Measurements from ENCODE around the gene UPK3B.
"Not testable (repeated sequence)": the region's sequence is repeated elsewhere in the genome, so short reads cannot be mapped to it uniquely, and the experiment has no call there.

Gene UPK3B

GRCh38 chr7:76513817-76514799, 3.8 kb downstream of the UPK3B start:
- no peak overlapping the region for H3K4me3 ChIP-seq (ENCODE audit: control insufficient read depth, low read depth, low read length)
- no peak for DNase-seq (ENCODE audit: low read depth)
- no peak for TF ChIP-seq CTCF (IDR thresholded peaks at IDR 0.05; ENCODE audit: control insufficient read depth, insufficient read depth, low read depth, low read length, missing control alignments)

- TF ChIP-seq CTCF (IDR thresholded peaks at IDR 0.05; ENCODE audit: control insufficient read depth, insufficient read depth, low read depth, low read length, missing control alignments) = no peak
- H3K4me3 ChIP-seq (ENCODE audit: control insufficient read depth, low read depth, low read length) = no peak overlapping the region
- no peak for DNase-seq (ENCODE audit: low read depth)
Observed at GRCh38 chr7:76514926-76515771, 4.8 kb downstream of the UPK3B start.

- H3K4me3 ChIP-seq (ENCODE audit: control insufficient read depth, low read depth, low read length) = no peak overlapping the region
- TF ChIP-seq CTCF (IDR thresholded peaks at IDR 0.05; ENCODE audit: control insufficient read depth, insufficient read depth, low read depth, low read length, missing control alignments) = peak; percentile 77
- DNase-seq (ENCODE audit: low read depth) = no peak
Observed at GRCh38 chr7:76515999-76516443, 5.7 kb downstream of the UPK3B start.

- not testable (repeated sequence) for H3K4me3 ChIP-seq (ENCODE audit: control insufficient read depth, low read depth, low read length); DNase-seq (ENCODE audit: low read depth)
Observed at GRCh38 chr7:76516932-76517331, 6.6 kb downstream of the UPK3B start.

GRCh38 chr7:76526183-76526582, 15.8 kb downstream of the UPK3B start:
- not testable (repeated sequence) for DNase-seq (ENCODE audit: low read depth); H3K4me3 ChIP-seq (ENCODE audit: control insufficient read depth, low read depth, low read length)

GRCh38 chr7:76531643-76532042, 21.3 kb downstream of the UPK3B start:
- not testable (repeated sequence) for DNase-seq (ENCODE audit: low read depth); H3K4me3 ChIP-seq (ENCODE audit: control insufficient read depth, low read depth, low read length)

- H3K4me3 ChIP-seq (ENCODE audit: control insufficient read depth, low read depth, low read length); DNase-seq (ENCODE audit: low read depth): not testable (repeated sequence)
Observed at GRCh38 chr7:76543197-76543596, 32.8 kb downstream of the UPK3B start, which contains the start of gene SPDYE16. Gene SPDYE16, minus strand, starts transcription at chr7:76543297. Its CDS starts 1,838 bp downstream, at chr7:76541459.

- peak overlapping the region; percentile 78 for H3K4me3 ChIP-seq (ENCODE audit: control insufficient read depth, low read depth, low read length)
- peak; percentile 61 for DNase-seq (ENCODE audit: low read depth)
Observed at GRCh38 chr7:76549025-76549854, 38.9 kb downstream of the UPK3B start.

- DNase-seq (ENCODE audit: low read depth) = not testable (repeated sequence)
- H3K4me3 ChIP-seq (ENCODE audit: control insufficient read depth, low read depth, low read length) = peak overlapping the region; percentile 78
Observed at GRCh38 chr7:76549855-76550248, 39.5 kb downstream of the UPK3B start.

- not testable (repeated sequence) for H3K4me3 ChIP-seq (ENCODE audit: control insufficient read depth, low read depth, low read length); DNase-seq (ENCODE audit: low read depth)
Observed at GRCh38 chr7:76551992-76552391, 41.6 kb downstream of the UPK3B start.

GRCh38 chr7:76559685-76560084, 49.3 kb downstream of the UPK3B start:
- DNase-seq (ENCODE audit: low read depth); H3K4me3 ChIP-seq (ENCODE audit: control insufficient read depth, low read depth, low read length): not testable (repeated sequence)

GRCh38 chr7:76560157-76560556, 49.8 kb downstream of the UPK3B start:
- not testable (repeated sequence) for DNase-seq (ENCODE audit: low read depth); H3K4me3 ChIP-seq (ENCODE audit: control insufficient read depth, low read depth, low read length)

- DNase-seq (ENCODE audit: low read depth); H3K4me3 ChIP-seq (ENCODE audit: control insufficient read depth, low read depth, low read length): not testable (repeated sequence)
Observed at GRCh38 chr7:76561342-76561741, 51.0 kb downstream of the UPK3B start.
